SU-DHL-6 (cell line): ENCODE data around the gene SEMA6A.

Experiments
- H2AFZ ChIP-seq: fragments of 200-600 bp; sonication (generic); 2 replicates; pipeline ENCODE4 v1.6.1; 2014; ENCODE audit warnings: low read depth, mild to moderate bottlenecking, moderate library complexity, mixed read lengths, antibody characterized with exemption, low read length; ENCODE audit not compliant: severe bottlenecking
- H3F3A ChIP-seq: fragments of 200-600 bp; shearing (Covaris generic); 2 replicates; pipeline ENCODE4 v1.6.0; 2016; ENCODE audit warnings: antibody characterized with exemption, mild to moderate bottlenecking; ENCODE audit not compliant: insufficient read depth
- H3K27ac ChIP-seq: fragments of 200-600 bp; sonication (generic); 2 replicates; pipeline ENCODE4 v1.5.1; 2016; ENCODE audit warnings: low read depth, mild to moderate bottlenecking, low read length, moderate library complexity, mixed read lengths
- H3K27me3 ChIP-seq: fragments of 200-600 bp; sonication (generic), shearing (Covaris generic); 2 replicates; pipeline ENCODE4 v1.6.0; 2014; ENCODE audit warnings: mild to moderate bottlenecking, low read length
- H3K36me3 ChIP-seq: fragments of 200-600 bp; sonication (generic); 2 replicates; pipeline ENCODE4 v1.6.1; 2014; ENCODE audit warnings: mild to moderate bottlenecking, low read length, mixed read lengths
- H3K4me2 ChIP-seq: fragments of 300-600, 200-600 bp; shearing (Covaris generic), sonication (generic); 2 replicates; pipeline ENCODE4 v1.6.0; 2014; ENCODE audit warnings: low read length, low read depth, mild to moderate bottlenecking; ENCODE audit not compliant: poor library complexity, severe bottlenecking
- H3K4me3 ChIP-seq: fragments of 200-600 bp; sonication (generic); 2 replicates; pipeline ENCODE4 v1.5.1; 2014; ENCODE audit warnings: antibody characterized with exemption, low read length, mild to moderate bottlenecking, mixed read lengths; ENCODE audit not compliant: insufficient read depth, poor library complexity, severe bottlenecking
- H3K79me2 ChIP-seq: fragments of 200-600 bp; sonication (generic); 2 replicates; pipeline ENCODE4 v1.6.1; 2014; ENCODE audit warnings: mild to moderate bottlenecking, low read length, moderate library complexity; ENCODE audit not compliant: insufficient read depth
- H3K9ac ChIP-seq: fragments of 200-600 bp; sonication (generic); 2 replicates; pipeline ENCODE4 v1.7.0; 2014; ENCODE audit warnings: mild to moderate bottlenecking, low read length
- H3K9me2 ChIP-seq: fragments of 200-600 bp; sonication (generic); replicated peaks from 2 replicates; pipeline ENCODE4 v1.6.1; 2014; ENCODE audit warnings: low read length; ENCODE audit not compliant: insufficient read depth
- H3K9me3 ChIP-seq: fragments of 200-600 bp; sonication (generic); 2 replicates; pipeline ENCODE4 v1.6.1; 2014; ENCODE audit warnings: low read length, mixed read lengths; ENCODE audit not compliant: insufficient read depth
- H4K20me1 ChIP-seq: fragments of 200-600 bp; sonication (generic); 2 replicates; pipeline ENCODE4 v1.6.1; 2014; ENCODE audit warnings: low read depth, mild to moderate bottlenecking, antibody characterized with exemption, low read length, moderate library complexity, mixed read lengths
- CTCF ChIP-seq: fragments of 200-600 bp; sonication (generic); IDR thresholded peaks from one replicate; pipeline ENCODE4 v1.5.1; 2017; ENCODE audit warnings: antibody characterized with exemption, mild to moderate bottlenecking, low read length, moderate library complexity; ENCODE audit not compliant: insufficient read depth, poor library complexity, severe bottlenecking
- EZH2phosphoT487 ChIP-seq: fragments of 200-600 bp; sonication (generic), shearing (Covaris generic); conservative IDR thresholded peaks from 2 replicates; pipeline ENCODE4 v1.6.1; 2018; ENCODE audit warnings: mild to moderate bottlenecking, antibody characterized with exemption, low read length, moderate library complexity, mixed read lengths

SEMA6A gene

DNA sequence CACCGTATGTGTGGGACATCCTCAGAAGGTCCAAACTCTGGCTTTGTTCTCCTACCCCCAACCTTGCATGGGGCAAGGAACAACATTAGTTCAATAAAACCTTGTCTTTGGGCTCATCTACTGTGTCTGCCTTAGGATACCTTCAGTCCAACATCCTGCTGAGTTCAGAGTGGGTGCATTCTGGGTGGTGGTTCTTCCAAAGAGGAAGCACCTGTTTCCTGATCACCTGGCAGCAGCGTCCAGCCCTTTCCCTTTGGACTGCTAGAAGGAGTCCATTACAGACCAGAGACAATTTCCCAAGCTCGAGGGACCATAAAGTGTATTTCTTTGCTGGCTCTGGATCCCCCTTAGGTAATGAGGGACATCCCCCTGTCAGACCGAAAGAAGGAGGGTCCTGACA lies 154.1 kb downstream of the SEMA6A start:
- Histone ChIP-seq H3K9me3 (no peaks in the 10 kb centered on the region), H4K20me1 (no peaks in the 10 kb centered on the region), H3K9ac (no peak overlapping the region), H2AFZ (no peak overlapping the region), H3K27me3 (no peaks in the 10 kb centered on the region), H3K79me2 (no peaks in the 10 kb centered on the region), H3K4me3 (no peak overlapping the region), H3K36me3 (no peaks in the 10 kb centered on the region), H3K4me2 (no peak overlapping the region), H3K27ac (no peak overlapping the region), H3K9me2 (no peaks in the 10 kb centered on the region), H3F3A (no peaks in the 10 kb centered on the region)
- no peak for TF ChIP-seq EZH2phosphoT487
- TF ChIP-seq CTCF = no peak

- H3K9ac ChIP-seq = no peak overlapping the region
- no peak overlapping the region for H3K4me2 ChIP-seq
- no peaks in the 10 kb centered on the region for H3K36me3 ChIP-seq
- no peaks in the 10 kb centered on the region for H4K20me1 ChIP-seq
- no peaks in the 10 kb centered on the region for H3K27me3 ChIP-seq
- no peak overlapping the region for H3K27ac ChIP-seq
- H3F3A ChIP-seq = no peaks in the 10 kb centered on the region
- no peaks in the 10 kb centered on the region for H3K9me2 ChIP-seq
- no peaks in the 10 kb centered on the region for H3K9me3 ChIP-seq
- TF ChIP-seq CTCF (no peak), EZH2phosphoT487 (no peak)
- H3K4me3 ChIP-seq = no peak overlapping the region
- no peaks in the 10 kb centered on the region for H3K79me2 ChIP-seq
- H2AFZ ChIP-seq = no peak overlapping the region
These were observed 155.4 kb downstream of the SEMA6A start for GRCh38 chr5:116419258-116419657.

DNA sequence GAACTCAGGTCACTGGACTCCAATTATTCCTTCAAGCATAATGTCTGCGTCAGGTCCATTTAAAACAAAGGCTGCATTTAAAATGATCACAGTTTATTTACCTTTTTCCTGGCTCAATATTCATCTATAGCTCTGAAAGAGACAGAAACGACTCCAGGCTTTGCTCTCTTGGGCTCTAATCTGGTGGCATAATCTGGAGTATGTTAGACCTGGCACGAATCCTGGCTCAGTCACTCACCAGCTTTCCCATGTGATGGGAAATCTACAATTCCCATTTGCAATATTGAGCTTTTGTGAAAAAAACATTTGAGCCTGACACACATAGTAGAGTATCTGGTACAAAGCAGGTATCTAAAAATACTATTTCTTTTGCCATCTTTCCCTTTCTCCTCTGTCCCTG lies 155.8 kb downstream of the SEMA6A start:
- no peak overlapping the region for H3K27ac ChIP-seq
- H3K36me3 ChIP-seq = no peaks in the 10 kb centered on the region
- TF ChIP-seq CTCF = no peak
- no peak for TF ChIP-seq EZH2phosphoT487
- no peaks in the 10 kb centered on the region for H3F3A ChIP-seq
- no peak overlapping the region for H3K4me3 ChIP-seq
- no peaks in the 10 kb centered on the region for H3K27me3 ChIP-seq
- H4K20me1 ChIP-seq = no peaks in the 10 kb centered on the region
- no peaks in the 10 kb centered on the region for H3K9me3 ChIP-seq
- no peaks in the 10 kb centered on the region for H3K9me2 ChIP-seq
- H2AFZ ChIP-seq = no peak overlapping the region
- no peaks in the 10 kb centered on the region for H3K79me2 ChIP-seq
- H3K9ac ChIP-seq = no peak overlapping the region
- no peak overlapping the region for H3K4me2 ChIP-seq

- Histone ChIP-seq H3F3A (no peaks in the 10 kb centered on the region), H2AFZ (no peak overlapping the region), H3K79me2 (no peaks in the 10 kb centered on the region), H3K27me3 (no peaks in the 10 kb centered on the region), H4K20me1 (no peaks in the 10 kb centered on the region), H3K36me3 (no peaks in the 10 kb centered on the region), H3K27ac (no peak overlapping the region), H3K9me2 (no peaks in the 10 kb centered on the region), H3K4me2 (no peak overlapping the region), H3K9ac (no peak overlapping the region), H3K9me3 (no peaks in the 10 kb centered on the region), H3K4me3 (no peak overlapping the region)
- TF ChIP-seq EZH2phosphoT487 (no peak), CTCF (no peak)
These were observed 156.6 kb downstream of the SEMA6A start for GRCh38 chr5:116418016-116418415.
